Forelimb muscle (tissue), 1 donor: ENCODE data around the gene KIF19. TPM values are rescaled to one million over a fixed set of nuclear protein-coding genes. Genes with fewer than 3 reads are reported as not detected.

Source experiments
- DNase-seq: peaks from one replicate; pipeline ENCODE4 v3.0.0-alpha.2; 2013; ENCODE audit warnings: low read depth
- polyA plus RNA-seq: library from polyadenylated mRNA; unstranded; fragments of 120-200 nt; gene quantifications from one replicate; pipeline ENCODE4 v1.2.1, GENCODE V29; 2013; ENCODE audit not compliant: insufficient read length

KIF19 gene
- polyA plus RNA-seq, 1 donor, result 1.8 TPM

GRCh38 chr17:74361230-74362068 lies 35.4 kb downstream of the KIF19 start, which contains the start of gene BTBD17:
Gene BTBD17 (minus strand): TSS chr17:74361868. CDS start chr17:74361819, 49 bp downstream.
- DNase-seq, result no peak

GRCh38 chr17:74362069-74362405 lies 36.0 kb downstream of the KIF19 start:
- no peak for DNase-seq

- DNase-seq, result no peak
Measured at GRCh38 chr17:74362810-74363498, 36.9 kb downstream of the KIF19 start.

GRCh38 chr17:74367206-74367605 lies 41.2 kb downstream of the KIF19 start, which contains the start of gene GPR142:
Gene GPR142 (plus strand): TSS chr17:74367506. CDS start chr17:74369541, 2,035 bp downstream.
- DNase-seq, result no peak

- DNase-seq, result no peak
Measured at GRCh38 chr17:74368341-74369081, 42.5 kb downstream of the KIF19 start.

- DNase-seq, result no peak
Measured at GRCh38 chr17:74369221-74369620, 43.2 kb downstream of the KIF19 start.

- DNase-seq, result no peak
Measured at GRCh38 chr17:74369665-74370490, 43.9 kb downstream of the KIF19 start.

- DNase-seq, result no peak
Measured at GRCh38 chr17:74371653-74372147, 45.7 kb downstream of the KIF19 start.

- no peak for DNase-seq
Measured at GRCh38 chr17:74372426-74372825, 46.4 kb downstream of the KIF19 start.

- no peak for DNase-seq
Measured at GRCh38 chr17:74373838-74374606, 48.0 kb downstream of the KIF19 start.

- no peak for DNase-seq
Measured at GRCh38 chr17:74374858-74375257, 48.8 kb downstream of the KIF19 start.

GRCh38 chr17:74379495-74380085 lies 53.6 kb downstream of the KIF19 start:
- DNase-seq, result peak; percentile 41

GRCh38 chr17:74380086-74380958 lies 54.3 kb downstream of the KIF19 start:
- no peak for DNase-seq

GRCh38 chr17:74380959-74381808 lies 55.2 kb downstream of the KIF19 start:
- no peak for DNase-seq

- no peak for DNase-seq
Measured at GRCh38 chr17:74383141-74383540, 57.1 kb downstream of the KIF19 start.

- no peak for DNase-seq
Measured at GRCh38 chr17:74385201-74385600, 59.2 kb downstream of the KIF19 start.

GRCh38 chr17:74386386-74386785 lies 60.4 kb downstream of the KIF19 start:
- DNase-seq, result no peak
